GM12878 (cell line): ENCODE results near the gene DNMT3A. TPM values are rescaled to one million over a fixed set of nuclear protein-coding genes. Genes with fewer than 3 reads are reported as not detected.

ENCODE experiments used
- ATAC-seq: fragments of 200-7000 bp; cut with Tn5 transposase; 3 replicates; pipeline ENCODE4 v1.9.1; 2020; ENCODE audit warnings: mild to moderate bottlenecking, moderate library complexity
- BruUV-seq: library from RNA; stranded (reverse); fragments of 400-500 nt; replicated peaks from 2 replicates; lab custom pipeline; 2021; lab: Mats Ljungman, UMichigan
- CTCF ChIA-PET: fragments of 300-600 bp; sonication (Branson Sonifier 250); formaldehyde crosslinking; extraction: SDS; loops from one replicate; lab custom pipeline; 2021; ENCODE audit warnings: inconsistent platforms; lab: Yijun Ruan, JAX
- POLR2A ChIA-PET: fragments of 350-600 bp; formaldehyde crosslinking; extraction: SDS; loops from one replicate; lab custom pipeline; 2021; ENCODE audit warnings: inconsistent platforms; lab: Charles Lee
- RAD21 ChIA-PET: fragments of 300-600 bp; sonication (Branson Sonifier 250); formaldehyde crosslinking; loops from one replicate; lab custom pipeline; 2023; ENCODE audit warnings: antibody characterized with exemption; ENCODE audit not compliant: unreplicated experiment; lab: Charles Lee
- SMC1A ChIA-PET: fragments of 300-600 bp; sonication (Branson Sonifier 250); formaldehyde crosslinking; loops from one replicate; lab custom pipeline; 2023; ENCODE audit not compliant: unreplicated experiment, uncharacterized antibody; lab: Charles Lee
- DNase-seq: peaks from one replicate; pipeline ENCODE4 v3.0.0-alpha.2; 2011; ENCODE audit warnings: low read depth, low spot score
- FAIRE-seq: peaks from 3 replicates; lab custom pipeline; 2011; peaks lifted over from hg19 to GRCh38; lab: Jason Lieb, UNC
- H2AFZ ChIP-seq: 2 replicates; pipeline ENCODE4 v1.6.0; 2011; ENCODE audit warnings: low read depth, low read length, control low read depth; ENCODE audit not compliant: control insufficient read depth
- H3K27ac ChIP-seq: 2 replicates; pipeline ENCODE4 v1.5.1; 2011; ENCODE audit warnings: control low read depth; ENCODE audit not compliant: control insufficient read depth, insufficient read depth
- H3K27me3 ChIP-seq, 2 experiments: replicated peaks in 1 of 2; 2 replicates each; pipeline versions ENCODE4 v1.6.0 to v1.6.1; 2011; ENCODE audit warnings: low read length in 1 of 2; ENCODE audit not compliant: control insufficient read depth in 2 of 2, insufficient read depth in 2 of 2
- H3K36me3 ChIP-seq, 2 experiments: 2 replicates each; pipeline ENCODE4 v1.5.1; 2011; ENCODE audit warnings: low read length in 1 of 2; ENCODE audit not compliant: control insufficient read depth in 2 of 2, insufficient read depth in 2 of 2
- H3K4me1 ChIP-seq: 2 replicates; pipeline ENCODE4 v1.6.1; 2011; ENCODE audit warnings: mild to moderate bottlenecking, low read length, moderate library complexity, mixed read lengths; ENCODE audit not compliant: control insufficient read depth, insufficient read depth
- H3K4me2 ChIP-seq: 2 replicates; pipeline ENCODE4 v1.6.0; 2011; ENCODE audit warnings: control low read depth; ENCODE audit not compliant: control insufficient read depth, insufficient read depth
- H3K4me3 ChIP-seq: fragments of 200-600 bp; sonication (generic); 2 replicates; pipeline ENCODE4 v1.5.1; 2016
- H3K79me2 ChIP-seq: 2 replicates; pipeline ENCODE4 v1.6.0; 2011; ENCODE audit warnings: low read length; ENCODE audit not compliant: control insufficient read depth, insufficient read depth
- H3K9ac ChIP-seq: 2 replicates; pipeline ENCODE4 v1.8.0; 2011; ENCODE audit warnings: low read length, control low read depth, mixed read lengths; ENCODE audit not compliant: control insufficient read depth, insufficient read depth
- H3K9me3 ChIP-seq: replicated peaks from 3 replicates; pipeline ENCODE4 v1.5.1; 2011; ENCODE audit warnings: mild to moderate bottlenecking, low read length; ENCODE audit not compliant: control insufficient read depth, insufficient read depth
- H4K20me1 ChIP-seq: 2 replicates; pipeline ENCODE4 v1.6.0; 2011; ENCODE audit not compliant: control insufficient read depth, insufficient read depth
- BHLHE40 ChIP-seq, 2 experiments: fragments of 450-650 bp in 1 of 2; IDR thresholded peaks; 2 replicates each; pipeline ENCODE4 v1.6.1; 2011 to 2017; ENCODE audit warnings: low read depth in 2 of 2, borderline replicate concordance in 1 of 2, improper control_type of control experiment in 1 of 2, low read length in 1 of 2, mild to moderate bottlenecking in 1 of 2
- CREB1 ChIP-seq: IDR thresholded peaks from 2 replicates; pipeline ENCODE4 v1.6.1; 2012; ENCODE audit warnings: low read depth, mild to moderate bottlenecking, inconsistent platforms
- DPF2 ChIP-seq: fragments of 450-650 bp; IDR thresholded peaks from 2 replicates; pipeline ENCODE4 v1.6.1; 2017; ENCODE audit warnings: mild to moderate bottlenecking
- HCFC1 ChIP-seq: fragments of 150-350 bp; IDR thresholded peaks from 2 replicates; pipeline ENCODE4 v1.6.1; 2014; ENCODE audit warnings: low read length
- IRF4 ChIP-seq: IDR thresholded peaks from 2 replicates; pipeline ENCODE4 v1.6.1; 2011; ENCODE audit warnings: low read depth, low read length
- NFXL1 ChIP-seq: fragments of 450-650 bp; IDR thresholded peaks from 2 replicates; pipeline ENCODE4 v1.6.1; 2017; ENCODE audit warnings: antibody characterized with exemption, mild to moderate bottlenecking, borderline replicate concordance
- PAX8 ChIP-seq: fragments of 450-650 bp; IDR thresholded peaks from 2 replicates; pipeline ENCODE4 v1.6.1; 2017; ENCODE audit warnings: mild to moderate bottlenecking, moderate library complexity
- RFX5 ChIP-seq: IDR thresholded peaks from 2 replicates; pipeline ENCODE4 v1.6.1; 2011; ENCODE audit warnings: low read depth, low read length, improper control_type of control experiment
- ZNF24 ChIP-seq: fragments of 450-650 bp; IDR thresholded peaks from 2 replicates; pipeline ENCODE4 v1.6.1; 2017; ENCODE audit warnings: antibody characterized with exemption, mild to moderate bottlenecking
- WGBS: methylation state at CpG from one replicate; pipeline ENCODE4 v1.1.6; 2016; ENCODE audit warnings: low lambda C conversion rate; ENCODE audit not compliant: insufficient replicate concordance, insufficient coverage; ENCODE audit errors: missing lambda C conversion rate; 5-methylcytosine and 5-hydroxymethylcytosine counted together
- in situ Hi-C: fragments of 300-500 bp; cut with MboI; formaldehyde crosslinking; loops from 9 replicates; pipeline ENCODE4 v1.14.3; 2018; ENCODE audit warnings: mixed read lengths
- intact Hi-C: fragments of 100-400 bp; cut with micrococcal nuclease; formaldehyde crosslinking; loops from one replicate; pipeline ENCODE4 v1.14.2; 2022; ENCODE audit not compliant: unreplicated experiment
- polyA plus RNA-seq, 11 experiments: library from polyadenylated mRNA; depleted of rRNA in 4 of 11; unstranded in 6 of 11; stranded (reverse) in 5 of 11; fragments of >200 nt; fragmentation: Nextera tagmentation in 4 of 11; fragmentation: Illumina TruSeq in 1 of 11; extraction: Ambion mirVana in 4 of 11; extraction: Trizol in 1 of 11; gene quantifications; 1 replicate in 1 of 11; 2 replicates in 10 of 11; pipeline versions ENCODE4 v1.2.1 to v1.2.3, GENCODE V29; 2011 to 2016; ENCODE audit warnings: inconsistent platforms in 2 of 11, missing spikeins in 2 of 11, low read depth in 1 of 11
- total RNA-seq, 4 experiments: library from RNA; depleted of rRNA in 3 of 4; stranded (reverse); fragments of >200 nt in 3 of 4; fragmentation: Illumina TruSeq in 1 of 4; extraction: Trizol in 1 of 4; gene quantifications; 2 replicates each; pipeline versions ENCODE4 v1.2.1 to v1.2.3, GENCODE V29; 2013 to 2021
- TF ChIP-seq, protein P1 (sequence below): fragments of 450-650 bp; IDR thresholded peaks from 2 replicates; pipeline ENCODE4 v1.6.1; 2017; ENCODE audit warnings: mild to moderate bottlenecking, moderate library complexity
- TF ChIP-seq, protein P2 (sequence below): fragments of 450-650 bp; IDR thresholded peaks from 2 replicates; pipeline ENCODE4 v1.6.1; 2014; ENCODE audit warnings: mild to moderate bottlenecking
- TF ChIP-seq, protein P3 (sequence below): IDR thresholded peaks from 2 replicates; pipeline ENCODE4 v1.6.1; 2012; ENCODE audit warnings: low read depth, low read length, improper control_type of control experiment
- TF ChIP-seq, protein P4 (sequence below): fragments of 450-650 bp; IDR thresholded peaks from 2 replicates; pipeline ENCODE4 v1.6.1; 2017; ENCODE audit warnings: low read depth, mild to moderate bottlenecking, moderate library complexity

DNMT3A gene
- total and polyA plus RNA-seq, 10 of the 15 experiments (the other 5 are each of a cell fraction or from before 2014, with no cell fraction given), result 7.4 to 51.6 (median 17.4) TPM

DNA sequence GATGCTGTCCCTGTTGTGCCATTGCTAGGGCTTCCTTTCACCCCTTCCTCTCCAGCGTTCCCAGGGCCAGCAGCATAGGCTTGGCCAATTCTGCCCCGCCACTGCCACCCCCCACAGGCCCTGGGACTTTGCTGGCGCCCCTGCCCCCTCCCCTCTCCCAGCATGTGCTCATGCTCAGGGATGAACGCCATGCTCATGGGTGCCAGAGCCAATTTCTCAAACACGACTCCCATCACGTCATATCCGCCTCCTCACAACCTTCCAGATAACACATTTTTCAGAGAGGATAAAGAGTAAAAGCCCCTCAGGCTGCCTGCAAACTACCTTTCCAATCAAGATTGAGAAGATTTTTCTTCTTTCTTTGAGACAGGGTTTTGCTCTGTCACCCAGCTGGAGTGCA lies 48.6 kb downstream of the DNMT3A start (continued):
- TF ChIP-seq DPF2 (no peak), HCFC1 (no peak)
- TF ChIP-seq, protein P1, sequence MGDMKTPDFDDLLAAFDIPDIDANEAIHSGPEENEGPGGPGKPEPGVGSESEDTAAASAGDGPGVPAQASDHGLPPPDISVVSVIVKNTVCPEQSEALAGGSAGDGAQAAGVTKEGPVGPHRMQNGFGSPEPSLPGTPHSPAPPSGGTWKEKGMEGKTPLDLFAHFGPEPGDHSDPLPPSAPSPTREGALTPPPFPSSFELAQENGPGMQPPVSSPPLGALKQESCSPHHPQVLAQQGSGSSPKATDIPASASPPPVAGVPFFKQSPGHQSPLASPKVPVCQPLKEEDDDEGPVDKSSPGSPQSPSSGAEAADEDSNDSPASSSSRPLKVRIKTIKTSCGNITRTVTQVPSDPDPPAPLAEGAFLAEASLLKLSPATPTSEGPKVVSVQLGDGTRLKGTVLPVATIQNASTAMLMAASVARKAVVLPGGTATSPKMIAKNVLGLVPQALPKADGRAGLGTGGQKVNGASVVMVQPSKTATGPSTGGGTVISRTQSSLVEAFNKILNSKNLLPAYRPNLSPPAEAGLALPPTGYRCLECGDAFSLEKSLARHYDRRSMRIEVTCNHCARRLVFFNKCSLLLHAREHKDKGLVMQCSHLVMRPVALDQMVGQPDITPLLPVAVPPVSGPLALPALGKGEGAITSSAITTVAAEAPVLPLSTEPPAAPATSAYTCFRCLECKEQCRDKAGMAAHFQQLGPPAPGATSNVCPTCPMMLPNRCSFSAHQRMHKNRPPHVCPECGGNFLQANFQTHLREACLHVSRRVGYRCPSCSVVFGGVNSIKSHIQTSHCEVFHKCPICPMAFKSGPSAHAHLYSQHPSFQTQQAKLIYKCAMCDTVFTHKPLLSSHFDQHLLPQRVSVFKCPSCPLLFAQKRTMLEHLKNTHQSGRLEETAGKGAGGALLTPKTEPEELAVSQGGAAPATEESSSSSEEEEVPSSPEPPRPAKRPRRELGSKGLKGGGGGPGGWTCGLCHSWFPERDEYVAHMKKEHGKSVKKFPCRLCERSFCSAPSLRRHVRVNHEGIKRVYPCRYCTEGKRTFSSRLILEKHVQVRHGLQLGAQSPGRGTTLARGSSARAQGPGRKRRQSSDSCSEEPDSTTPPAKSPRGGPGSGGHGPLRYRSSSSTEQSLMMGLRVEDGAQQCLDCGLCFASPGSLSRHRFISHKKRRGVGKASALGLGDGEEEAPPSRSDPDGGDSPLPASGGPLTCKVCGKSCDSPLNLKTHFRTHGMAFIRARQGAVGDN, result no peak

DNA sequence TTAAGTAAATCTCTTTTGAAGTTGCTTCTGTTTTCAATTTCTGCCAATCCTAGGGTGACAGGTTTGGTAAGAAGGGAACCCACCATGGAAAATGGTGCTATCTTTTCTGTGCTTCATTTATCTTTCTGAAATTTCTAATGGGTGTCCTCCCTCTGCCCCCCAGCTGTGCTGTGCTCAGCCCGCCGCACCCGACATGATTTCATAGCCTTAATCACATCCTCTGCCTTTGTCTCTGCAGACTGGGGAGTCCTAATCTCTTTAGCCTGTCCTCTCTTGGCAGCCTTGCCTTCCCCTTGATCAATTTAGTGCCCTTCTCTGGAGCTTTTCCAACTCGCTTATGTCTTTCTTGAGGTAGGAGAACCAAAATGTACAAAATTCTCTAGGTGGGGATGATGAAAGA lies 49.3 kb downstream of the DNMT3A start:
- H3K4me2 ChIP-seq, result no peak overlapping the region
- H3K4me3 ChIP-seq, result no peak overlapping the region
- SMC1A ChIA-PET, result interaction anchor here (1.2 to 3.4 kb wide), 2 partner anchors 13 to 274 kb away, joined by 3 to 24 read pairs; no protein-coding TSS in a partner anchor
- POLR2A ChIA-PET, result interaction anchor here (0.7 to 1.2 kb wide), 3 partner anchors 12 to 672 kb away, joined by 3 to 5 read pairs (median 3); no protein-coding TSS in a partner anchor
- H3K27me3 ChIP-seq, result no peaks in the 10 kb centered on the region
- FAIRE-seq, result no peak
- RAD21 ChIA-PET, result no interaction called here
- H3K27ac ChIP-seq, result no peak overlapping the region
- no peaks in the 10 kb centered on the region for H4K20me1 ChIP-seq
- H3K4me1 ChIP-seq, result peaks cover 31% of the 10 kb centered on the region
- CTCF ChIA-PET, result interaction anchor here (0.9 to 3.8 kb wide), 2 partner anchors 9 to 16 kb away, joined by 5 to 30 read pairs; no protein-coding TSS in a partner anchor
- no peak for ATAC-seq
- H3K9me3 ChIP-seq, result no peaks in the 10 kb centered on the region
- no TSS peak for BruUV-seq
- no peak overlapping the region for H2AFZ ChIP-seq
- DNase-seq, result no peak
- H3K79me2 ChIP-seq, result no peaks in the 10 kb centered on the region
- H3K36me3 ChIP-seq, result no peaks in the 10 kb centered on the region
- H3K9ac ChIP-seq, result no peak overlapping the region
- 98% methylated on average over 4 of the region's 4 CpGs for WGBS
- in situ Hi-C loops, result no loop called here
- intact Hi-C loops, result no loop called here
- TF ChIP-seq BHLHE40 (IDR thresholded peaks at IDR 0.05; ENCODE audit: borderline replicate concordance in 1 of 2, low read depth in 2 of 2, low read length in 1 of 2) (no peak), PAX8 (no peak), CREB1 (no peak), NFXL1 (no peak), RFX5 (no peak), HCFC1 (no peak), ZNF24 (no peak), IRF4 (no peak)
- TF ChIP-seq, protein P2, sequence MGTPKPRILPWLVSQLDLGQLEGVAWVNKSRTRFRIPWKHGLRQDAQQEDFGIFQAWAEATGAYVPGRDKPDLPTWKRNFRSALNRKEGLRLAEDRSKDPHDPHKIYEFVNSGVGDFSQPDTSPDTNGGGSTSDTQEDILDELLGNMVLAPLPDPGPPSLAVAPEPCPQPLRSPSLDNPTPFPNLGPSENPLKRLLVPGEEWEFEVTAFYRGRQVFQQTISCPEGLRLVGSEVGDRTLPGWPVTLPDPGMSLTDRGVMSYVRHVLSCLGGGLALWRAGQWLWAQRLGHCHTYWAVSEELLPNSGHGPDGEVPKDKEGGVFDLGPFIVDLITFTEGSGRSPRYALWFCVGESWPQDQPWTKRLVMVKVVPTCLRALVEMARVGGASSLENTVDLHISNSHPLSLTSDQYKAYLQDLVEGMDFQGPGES, result no peak
- TF ChIP-seq, protein P3, sequence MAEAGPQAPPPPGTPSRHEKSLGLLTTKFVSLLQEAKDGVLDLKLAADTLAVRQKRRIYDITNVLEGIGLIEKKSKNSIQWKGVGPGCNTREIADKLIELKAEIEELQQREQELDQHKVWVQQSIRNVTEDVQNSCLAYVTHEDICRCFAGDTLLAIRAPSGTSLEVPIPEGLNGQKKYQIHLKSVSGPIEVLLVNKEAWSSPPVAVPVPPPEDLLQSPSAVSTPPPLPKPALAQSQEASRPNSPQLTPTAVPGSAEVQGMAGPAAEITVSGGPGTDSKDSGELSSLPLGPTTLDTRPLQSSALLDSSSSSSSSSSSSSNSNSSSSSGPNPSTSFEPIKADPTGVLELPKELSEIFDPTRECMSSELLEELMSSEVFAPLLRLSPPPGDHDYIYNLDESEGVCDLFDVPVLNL, result no peak
- TF ChIP-seq, protein P4, sequence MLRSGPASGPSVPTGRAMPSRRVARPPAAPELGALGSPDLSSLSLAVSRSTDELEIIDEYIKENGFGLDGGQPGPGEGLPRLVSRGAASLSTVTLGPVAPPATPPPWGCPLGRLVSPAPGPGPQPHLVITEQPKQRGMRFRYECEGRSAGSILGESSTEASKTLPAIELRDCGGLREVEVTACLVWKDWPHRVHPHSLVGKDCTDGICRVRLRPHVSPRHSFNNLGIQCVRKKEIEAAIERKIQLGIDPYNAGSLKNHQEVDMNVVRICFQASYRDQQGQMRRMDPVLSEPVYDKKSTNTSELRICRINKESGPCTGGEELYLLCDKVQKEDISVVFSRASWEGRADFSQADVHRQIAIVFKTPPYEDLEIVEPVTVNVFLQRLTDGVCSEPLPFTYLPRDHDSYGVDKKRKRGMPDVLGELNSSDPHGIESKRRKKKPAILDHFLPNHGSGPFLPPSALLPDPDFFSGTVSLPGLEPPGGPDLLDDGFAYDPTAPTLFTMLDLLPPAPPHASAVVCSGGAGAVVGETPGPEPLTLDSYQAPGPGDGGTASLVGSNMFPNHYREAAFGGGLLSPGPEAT, result no peak
